ENCODE data around the gene MAGIX.

DNA sequence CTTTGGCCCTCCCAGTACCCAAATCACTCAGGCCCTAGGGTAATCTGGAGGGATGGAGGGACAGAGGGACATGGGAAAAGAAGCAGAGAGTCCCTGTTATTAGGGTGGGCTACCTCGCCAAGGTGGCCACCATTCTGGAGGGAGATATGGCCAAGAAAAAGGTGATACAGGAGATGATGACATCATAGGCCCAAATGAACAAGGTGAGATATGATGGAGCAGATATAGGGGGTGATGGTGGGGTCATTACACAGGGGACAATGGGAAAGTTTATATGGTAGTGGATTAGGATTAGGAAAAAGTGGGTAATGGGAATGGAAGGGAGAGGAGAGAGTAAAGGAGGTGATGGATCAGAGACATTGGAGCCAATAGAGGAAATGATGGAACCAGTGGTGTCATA is 50.3 kb downstream of the MAGIX start:
- no peak for TF ChIP-seq EZH2 (IDR thresholded peaks at IDR 0.05; ENCODE audit: low read depth, unreplicated experiment)
- TF ChIP-seq, protein P1, sequence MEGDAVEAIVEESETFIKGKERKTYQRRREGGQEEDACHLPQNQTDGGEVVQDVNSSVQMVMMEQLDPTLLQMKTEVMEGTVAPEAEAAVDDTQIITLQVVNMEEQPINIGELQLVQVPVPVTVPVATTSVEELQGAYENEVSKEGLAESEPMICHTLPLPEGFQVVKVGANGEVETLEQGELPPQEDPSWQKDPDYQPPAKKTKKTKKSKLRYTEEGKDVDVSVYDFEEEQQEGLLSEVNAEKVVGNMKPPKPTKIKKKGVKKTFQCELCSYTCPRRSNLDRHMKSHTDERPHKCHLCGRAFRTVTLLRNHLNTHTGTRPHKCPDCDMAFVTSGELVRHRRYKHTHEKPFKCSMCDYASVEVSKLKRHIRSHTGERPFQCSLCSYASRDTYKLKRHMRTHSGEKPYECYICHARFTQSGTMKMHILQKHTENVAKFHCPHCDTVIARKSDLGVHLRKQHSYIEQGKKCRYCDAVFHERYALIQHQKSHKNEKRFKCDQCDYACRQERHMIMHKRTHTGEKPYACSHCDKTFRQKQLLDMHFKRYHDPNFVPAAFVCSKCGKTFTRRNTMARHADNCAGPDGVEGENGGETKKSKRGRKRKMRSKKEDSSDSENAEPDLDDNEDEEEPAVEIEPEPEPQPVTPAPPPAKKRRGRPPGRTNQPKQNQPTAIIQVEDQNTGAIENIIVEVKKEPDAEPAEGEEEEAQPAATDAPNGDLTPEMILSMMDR (conservative IDR thresholded peaks at IDR 0.05; ENCODE audit: low read depth in 2 of 2), result no peak
- no peak for TF ChIP-seq POLR2AphosphoS5 (IDR thresholded peaks at IDR 0.05; ENCODE audit: low read depth)
